IPS-15b (cell line): ENCODE data around the gene BCKDHA.
"Not testable (repeated sequence)": the region's sequence is repeated elsewhere in the genome, so short reads cannot be mapped to it uniquely, and the experiment has no call there.

Experiments
- H3K27me3 ChIP-seq: one replicate; pipeline ENCODE4 v1.6.1; 2013; ENCODE audit warnings: low read length; ENCODE audit not compliant: control insufficient read depth, insufficient read depth
- H3K36me3 ChIP-seq: one replicate; pipeline ENCODE4 v1.6.1; 2013; ENCODE audit warnings: low read length; ENCODE audit not compliant: control insufficient read depth, insufficient read depth
- H3K4me1 ChIP-seq: one replicate; pipeline ENCODE4 v1.6.1; 2013; ENCODE audit warnings: mild to moderate bottlenecking, low read length; ENCODE audit not compliant: control insufficient read depth, insufficient read depth
- H3K4me3 ChIP-seq: one replicate; pipeline ENCODE4 v1.5.1; 2013; ENCODE audit warnings: low read depth, low read length
- H3K9ac ChIP-seq: one replicate; pipeline ENCODE4 v1.6.1; 2013; ENCODE audit warnings: low read depth, mild to moderate bottlenecking, low read length
- H3K9me3 ChIP-seq: one replicate; pipeline ENCODE4 v1.6.1; 2013; ENCODE audit warnings: mild to moderate bottlenecking, low read length; ENCODE audit not compliant: control insufficient read depth, insufficient read depth

Gene BCKDHA

GRCh38 chr19:41463257-41464256 is 65.9 kb downstream of the BCKDHA start:
- not testable (repeated sequence) for H3K36me3 ChIP-seq, H3K4me3 ChIP-seq, H3K9me3 ChIP-seq, H3K27me3 ChIP-seq, H3K9ac ChIP-seq, H3K4me1 ChIP-seq
